PC-9 (cell line): ENCODE measurements around the gene ME1. TPM values are rescaled to one million over a fixed set of nuclear protein-coding genes. Genes with fewer than 3 reads are reported as not detected.

Experiments
- BruUV-seq: library from RNA; stranded (reverse); fragments of 400-500 nt; replicated peaks from 2 replicates; lab custom pipeline; 2021; lab: Mats Ljungman, UMichigan
- CTCF ChIA-PET: fragments of 300-600 bp; sonication (Branson Sonifier 250); formaldehyde crosslinking; loops from one replicate; lab custom pipeline; 2022; ENCODE audit warnings: antibody characterized with exemption; lab: Charles Lee
- POLR2A ChIA-PET: fragments of 300-600 bp; sonication (Branson Sonifier 250); formaldehyde crosslinking; loops from one replicate; lab custom pipeline; 2022; ENCODE audit warnings: antibody characterized with exemption; ENCODE audit not compliant: unreplicated experiment; lab: Charles Lee
- DNase-seq, 2 experiments: peaks; one replicate each; pipeline versions ENCODE4 v3.0.0 to v3.0.0-alpha.2; 2015 to 2022; ENCODE audit warnings: mixed read lengths in 1 of 2
- H2AFZ ChIP-seq: fragments of 200-600 bp; sonication (generic); 2 replicates; pipeline ENCODE4 v1.8.1; 2017; ENCODE audit warnings: antibody characterized with exemption
- H3F3A ChIP-seq: fragments of 200-600 bp; sonication (generic); 2 replicates; pipeline ENCODE4 v1.8.1; 2017; ENCODE audit warnings: antibody characterized with exemption, mild to moderate bottlenecking, low read depth; ENCODE audit not compliant: insufficient read depth
- H3K27ac ChIP-seq: fragments of 200-600 bp; sonication (generic); 2 replicates; pipeline ENCODE4 v1.6.1; 2016; ENCODE audit warnings: mixed run types
- H3K27me3 ChIP-seq: fragments of 200-600 bp; sonication (generic); 2 replicates; pipeline ENCODE4 v1.6.1; 2016; ENCODE audit warnings: low read depth, mixed run types; ENCODE audit not compliant: insufficient read depth
- H3K36me3 ChIP-seq: fragments of 200-600 bp; sonication (generic); 2 replicates; pipeline ENCODE4 v1.6.1; 2016; ENCODE audit warnings: low read depth, mixed run types
- H3K4me1 ChIP-seq: fragments of 200-600 bp; sonication (generic); replicated peaks from 2 replicates; pipeline ENCODE4 v1.6.1; 2016; ENCODE audit warnings: mixed run types; ENCODE audit not compliant: insufficient read depth
- H3K4me2 ChIP-seq: fragments of 200-600 bp; sonication (generic); 2 replicates; pipeline ENCODE4 v1.6.1; 2017; ENCODE audit warnings: mixed run types
- H3K4me3 ChIP-seq: fragments of 200-600 bp; sonication (generic); 2 replicates; pipeline ENCODE4 v1.6.1; 2016; ENCODE audit warnings: mixed run types
- H3K79me2 ChIP-seq: fragments of 200-600 bp; sonication (generic); 2 replicates; pipeline ENCODE4 v1.6.1; 2017; ENCODE audit warnings: low read depth, mixed run types
- H3K9me2 ChIP-seq: fragments of 200-600 bp; sonication (generic); 2 replicates; pipeline ENCODE4 v1.8.1; 2017; ENCODE audit warnings: mild to moderate bottlenecking; ENCODE audit not compliant: insufficient read depth
- H3K9me3 ChIP-seq: fragments of 200-600 bp; sonication (generic); 2 replicates; pipeline ENCODE4 v1.8.1; 2016; ENCODE audit warnings: low read depth; ENCODE audit not compliant: insufficient read depth
- H4K20me1 ChIP-seq: fragments of 200-600 bp; sonication (generic); 2 replicates; pipeline ENCODE4 v1.8.1; 2017; ENCODE audit not compliant: insufficient read depth
- EZH2 ChIP-seq: fragments of 200-600 bp; sonication (generic); IDR thresholded peaks from 2 replicates; pipeline ENCODE4 v1.8.0; 2017; ENCODE audit warnings: antibody characterized with exemption, low read depth
- intact Hi-C: fragments of 100-400 bp; cut with micrococcal nuclease; formaldehyde crosslinking; loops from one replicate; pipeline ENCODE4 v1.10.0; 2022; ENCODE audit not compliant: unreplicated experiment
- total RNA-seq: library from RNA; stranded (reverse); gene quantifications from 2 replicates; pipeline ENCODE4 v1.2.3, GENCODE V29; 2021
- TF ChIP-seq, protein P1 (sequence below): fragments of 200-600 bp; sonication (generic); conservative IDR thresholded peaks from 2 replicates; pipeline ENCODE4 v1.6.1; 2017; ENCODE audit warnings: mixed run types, antibody characterized with exemption, mild to moderate bottlenecking, moderate library complexity

The ME1 gene
- total RNA-seq, 1 experiment from 2014 or later = 111 TPM

DNA sequence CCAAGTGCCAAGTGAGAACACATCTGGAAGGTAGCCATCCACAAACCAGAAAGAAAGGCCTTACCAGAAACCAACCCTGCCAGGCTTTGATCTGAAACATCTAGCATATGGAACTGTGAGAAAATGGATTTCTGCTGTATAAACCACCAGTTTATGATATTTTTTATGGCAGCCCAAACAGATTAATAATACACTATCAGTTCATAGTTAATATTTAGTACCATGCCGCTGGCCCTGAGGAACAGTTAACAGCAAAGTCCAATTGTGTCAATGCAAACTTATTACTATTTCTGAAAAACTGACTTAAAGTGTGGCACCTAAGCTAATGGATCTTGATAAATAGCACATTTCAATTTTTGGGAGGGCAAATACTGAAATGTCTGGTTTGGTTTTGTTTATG, 46.1 kb upstream of the ME1 start:
- no peak overlapping the region for H3K4me2 ChIP-seq
- POLR2A ChIA-PET = no interaction called here
- CTCF ChIA-PET = no interaction called here
- no peaks in the 10 kb centered on the region for H3K36me3 ChIP-seq
- H3K27ac ChIP-seq = no peak overlapping the region
- no peak overlapping the region for H3K4me3 ChIP-seq
- no peaks in the 10 kb centered on the region for H3K9me3 ChIP-seq
- BruUV-seq = no TSS peak
- no peak overlapping the region for H2AFZ ChIP-seq
- no peaks in the 10 kb centered on the region for H3K4me1 ChIP-seq
- DNase-seq = no peak
- TF ChIP-seq, protein P1, sequence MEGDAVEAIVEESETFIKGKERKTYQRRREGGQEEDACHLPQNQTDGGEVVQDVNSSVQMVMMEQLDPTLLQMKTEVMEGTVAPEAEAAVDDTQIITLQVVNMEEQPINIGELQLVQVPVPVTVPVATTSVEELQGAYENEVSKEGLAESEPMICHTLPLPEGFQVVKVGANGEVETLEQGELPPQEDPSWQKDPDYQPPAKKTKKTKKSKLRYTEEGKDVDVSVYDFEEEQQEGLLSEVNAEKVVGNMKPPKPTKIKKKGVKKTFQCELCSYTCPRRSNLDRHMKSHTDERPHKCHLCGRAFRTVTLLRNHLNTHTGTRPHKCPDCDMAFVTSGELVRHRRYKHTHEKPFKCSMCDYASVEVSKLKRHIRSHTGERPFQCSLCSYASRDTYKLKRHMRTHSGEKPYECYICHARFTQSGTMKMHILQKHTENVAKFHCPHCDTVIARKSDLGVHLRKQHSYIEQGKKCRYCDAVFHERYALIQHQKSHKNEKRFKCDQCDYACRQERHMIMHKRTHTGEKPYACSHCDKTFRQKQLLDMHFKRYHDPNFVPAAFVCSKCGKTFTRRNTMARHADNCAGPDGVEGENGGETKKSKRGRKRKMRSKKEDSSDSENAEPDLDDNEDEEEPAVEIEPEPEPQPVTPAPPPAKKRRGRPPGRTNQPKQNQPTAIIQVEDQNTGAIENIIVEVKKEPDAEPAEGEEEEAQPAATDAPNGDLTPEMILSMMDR = no peak
- no peak for TF ChIP-seq EZH2
- H3K9me2 ChIP-seq = no peaks in the 10 kb centered on the region
- H3K27me3 ChIP-seq = no peaks in the 10 kb centered on the region
- intact Hi-C loops = no loop called here
- H4K20me1 ChIP-seq = no peaks in the 10 kb centered on the region
- no peaks in the 10 kb centered on the region for H3K79me2 ChIP-seq
- no peaks in the 10 kb centered on the region for H3F3A ChIP-seq

DNA sequence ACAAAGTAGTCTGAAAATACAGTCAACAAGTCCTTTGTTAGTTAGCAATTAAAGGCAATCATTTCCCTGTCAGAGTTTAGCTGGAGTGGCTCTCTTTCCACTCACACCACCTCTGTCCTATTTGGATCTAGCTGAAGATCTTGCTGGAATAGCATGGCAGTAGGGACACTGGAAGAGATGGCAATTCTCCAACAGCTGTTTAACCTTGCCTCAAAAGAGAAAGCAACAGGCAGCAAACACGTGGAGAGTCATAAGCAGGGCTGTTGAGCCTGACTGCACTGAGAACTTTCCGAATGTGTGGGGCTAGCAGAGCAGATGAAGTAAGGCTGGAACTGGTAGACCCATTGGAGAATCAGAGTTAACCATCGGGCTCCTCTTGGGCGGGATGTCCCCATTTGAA, 43.5 kb upstream of the ME1 start:
- Histone ChIP-seq H2AFZ (no peak overlapping the region), H3K4me2 (no peak overlapping the region), H3K27ac (no peak overlapping the region), H3F3A (no peaks in the 10 kb centered on the region), H3K79me2 (no peaks in the 10 kb centered on the region), H3K4me3 (no peak overlapping the region), H4K20me1 (no peaks in the 10 kb centered on the region), H3K9me2 (no peaks in the 10 kb centered on the region), H3K4me1 (no peaks in the 10 kb centered on the region), H3K9me3 (no peaks in the 10 kb centered on the region), H3K36me3 (no peaks in the 10 kb centered on the region), H3K27me3 (no peaks in the 10 kb centered on the region)
- no peak for DNase-seq
- CTCF ChIA-PET = no interaction called here
- POLR2A ChIA-PET = no interaction called here
- no TSS peak for BruUV-seq
- no peak for TF ChIP-seq EZH2
- TF ChIP-seq, protein P1 = no peak
- intact Hi-C loops = no loop called here

DNA sequence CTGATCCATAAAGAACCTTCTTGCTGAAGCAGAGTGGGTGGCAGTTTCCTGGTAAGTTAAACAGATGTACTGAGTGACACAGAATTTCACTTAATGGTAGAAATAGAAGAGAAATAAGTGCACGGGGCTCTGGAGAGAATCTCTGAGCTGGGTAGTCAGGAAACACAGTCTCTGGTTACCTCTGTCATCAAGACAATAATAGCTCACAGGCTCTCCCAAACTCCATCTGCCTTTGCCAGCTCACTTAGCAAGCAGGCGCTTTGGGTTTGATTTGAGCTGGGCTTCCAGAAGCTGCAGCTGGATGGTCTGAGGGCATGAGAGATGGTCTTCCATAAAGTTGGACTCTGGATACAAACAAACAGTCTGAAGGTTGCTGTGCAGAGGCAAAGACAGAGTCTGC, 41.9 kb upstream of the ME1 start:
- H3F3A ChIP-seq = no peaks in the 10 kb centered on the region
- no peak overlapping the region for H3K4me3 ChIP-seq
- no peaks in the 10 kb centered on the region for H4K20me1 ChIP-seq
- H3K9me3 ChIP-seq = no peaks in the 10 kb centered on the region
- H3K4me2 ChIP-seq = no peak overlapping the region
- H3K36me3 ChIP-seq = no peaks in the 10 kb centered on the region
- TF ChIP-seq, protein P1 = no peak
- TF ChIP-seq EZH2 = no peak
- intact Hi-C loops = no loop called here
- H3K9me2 ChIP-seq = no peaks in the 10 kb centered on the region
- no peaks in the 10 kb centered on the region for H3K79me2 ChIP-seq
- H3K27ac ChIP-seq = no peak overlapping the region
- DNase-seq = no peak
- H3K27me3 ChIP-seq = no peaks in the 10 kb centered on the region
- ChIA-PET POLR2A (no interaction called here), CTCF (no interaction called here)
- no TSS peak for BruUV-seq
- no peak overlapping the region for H2AFZ ChIP-seq
- no peaks in the 10 kb centered on the region for H3K4me1 ChIP-seq
